ENCODE measurements around the gene CHST3. TPM values are rescaled to one million over a fixed set of nuclear protein-coding genes. Genes with fewer than 3 reads are reported as not detected.

CHST3 gene
- polyA plus RNA-seq, 1 donor from 2014 or later: 4.1 TPM

DNA sequence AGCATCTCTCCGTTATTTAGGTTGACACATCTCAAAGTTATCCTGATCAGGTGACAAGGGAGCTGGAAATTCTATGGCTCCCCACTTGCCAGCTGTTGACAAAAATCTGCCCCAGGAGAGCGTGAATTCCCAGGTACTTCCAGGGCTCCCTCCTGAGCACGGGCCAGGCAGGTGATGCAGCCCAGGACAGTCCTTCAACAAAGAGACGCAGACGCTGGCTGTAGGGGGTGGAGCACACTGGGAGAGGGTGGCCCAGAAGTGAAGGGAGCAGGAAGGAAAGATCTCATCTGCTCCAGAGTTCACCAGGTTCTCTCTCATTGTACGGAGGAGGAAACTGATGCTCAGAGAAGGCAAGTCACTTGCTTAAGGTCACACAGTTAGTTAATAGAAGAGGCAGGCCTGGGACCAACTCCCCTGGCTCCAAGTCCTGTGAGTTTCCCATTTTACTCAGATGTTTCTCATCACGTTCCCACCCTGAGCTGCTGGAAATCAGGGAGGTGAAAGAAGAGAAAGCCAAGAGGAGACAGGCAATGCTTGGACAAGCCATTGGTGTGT lies 41.0 kb upstream of the CHST3 start:
- Histone ChIP-seq H4K20me1 (ENCODE audit: insufficient read depth) (no peaks in the 10 kb centered on the region), H3K9ac (ENCODE audit: low read length) (no peak overlapping the region), H3F3A (ENCODE audit: insufficient read depth, low read length, poor library complexity, severe bottlenecking) (no peaks in the 10 kb centered on the region), H2AFZ (ENCODE audit: low read depth, low read length) (no peak overlapping the region), H3K9me2 (ENCODE audit: insufficient read depth, low read length) (no peaks in the 10 kb centered on the region), H3K36me3 (ENCODE audit: insufficient read depth, low read length) (no peaks in the 10 kb centered on the region), H3K4me2 (ENCODE audit: low read length) (no peak overlapping the region), H3K27ac (ENCODE audit: low read length) (no peak overlapping the region), H3K4me3 (ENCODE audit: low read length) (no peak overlapping the region), H3K9me3 (ENCODE audit: low read length) (no peaks in the 10 kb centered on the region), H3K79me2 (replicated peaks; ENCODE audit: insufficient read depth, low read length) (no peaks in the 10 kb centered on the region), H3K27me3 (ENCODE audit: insufficient read depth, low read depth, low read length) (no peaks in the 10 kb centered on the region)
- TF ChIP-seq MXI1 (conservative IDR thresholded peaks at IDR 0.05; ENCODE audit: poor library complexity, severe bottlenecking) (no peak), POLR2AphosphoS5 (IDR thresholded peaks at IDR 0.05) (no peak), SMC3 (conservative IDR thresholded peaks at IDR 0.05; ENCODE audit: poor library complexity) (no peak), EP300 (conservative IDR thresholded peaks at IDR 0.05; ENCODE audit: poor library complexity, severe bottlenecking) (no peak), CTCF (IDR thresholded peaks at IDR 0.05; ENCODE audit: poor library complexity, severe bottlenecking) (no peak), RAD21 (conservative IDR thresholded peaks at IDR 0.05) (no peak), TAF1 (IDR thresholded peaks at IDR 0.05; ENCODE audit: low read depth) (no peak)
- TF ChIP-seq, protein P1, sequence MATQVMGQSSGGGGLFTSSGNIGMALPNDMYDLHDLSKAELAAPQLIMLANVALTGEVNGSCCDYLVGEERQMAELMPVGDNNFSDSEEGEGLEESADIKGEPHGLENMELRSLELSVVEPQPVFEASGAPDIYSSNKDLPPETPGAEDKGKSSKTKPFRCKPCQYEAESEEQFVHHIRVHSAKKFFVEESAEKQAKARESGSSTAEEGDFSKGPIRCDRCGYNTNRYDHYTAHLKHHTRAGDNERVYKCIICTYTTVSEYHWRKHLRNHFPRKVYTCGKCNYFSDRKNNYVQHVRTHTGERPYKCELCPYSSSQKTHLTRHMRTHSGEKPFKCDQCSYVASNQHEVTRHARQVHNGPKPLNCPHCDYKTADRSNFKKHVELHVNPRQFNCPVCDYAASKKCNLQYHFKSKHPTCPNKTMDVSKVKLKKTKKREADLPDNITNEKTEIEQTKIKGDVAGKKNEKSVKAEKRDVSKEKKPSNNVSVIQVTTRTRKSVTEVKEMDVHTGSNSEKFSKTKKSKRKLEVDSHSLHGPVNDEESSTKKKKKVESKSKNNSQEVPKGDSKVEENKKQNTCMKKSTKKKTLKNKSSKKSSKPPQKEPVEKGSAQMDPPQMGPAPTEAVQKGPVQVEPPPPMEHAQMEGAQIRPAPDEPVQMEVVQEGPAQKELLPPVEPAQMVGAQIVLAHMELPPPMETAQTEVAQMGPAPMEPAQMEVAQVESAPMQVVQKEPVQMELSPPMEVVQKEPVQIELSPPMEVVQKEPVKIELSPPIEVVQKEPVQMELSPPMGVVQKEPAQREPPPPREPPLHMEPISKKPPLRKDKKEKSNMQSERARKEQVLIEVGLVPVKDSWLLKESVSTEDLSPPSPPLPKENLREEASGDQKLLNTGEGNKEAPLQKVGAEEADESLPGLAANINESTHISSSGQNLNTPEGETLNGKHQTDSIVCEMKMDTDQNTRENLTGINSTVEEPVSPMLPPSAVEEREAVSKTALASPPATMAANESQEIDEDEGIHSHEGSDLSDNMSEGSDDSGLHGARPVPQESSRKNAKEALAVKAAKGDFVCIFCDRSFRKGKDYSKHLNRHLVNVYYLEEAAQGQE (IDR thresholded peaks at IDR 0.05; ENCODE audit: borderline replicate concordance): no peak

GRCh38 chr10:71924771-71925170 lies 39.4 kb upstream of the CHST3 start:
- Histone ChIP-seq H3K27ac (ENCODE audit: low read length) (no peak overlapping the region), H3K36me3 (ENCODE audit: insufficient read depth, low read length) (no peaks in the 10 kb centered on the region), H3K9me3 (ENCODE audit: low read length) (no peaks in the 10 kb centered on the region), H3K4me2 (ENCODE audit: low read length) (no peak overlapping the region), H3K9ac (ENCODE audit: low read length) (no peak overlapping the region), H4K20me1 (ENCODE audit: insufficient read depth) (no peaks in the 10 kb centered on the region), H3K4me3 (ENCODE audit: low read length) (no peak overlapping the region), H3K79me2 (replicated peaks; ENCODE audit: insufficient read depth, low read length) (no peaks in the 10 kb centered on the region), H3F3A (ENCODE audit: insufficient read depth, low read length, poor library complexity, severe bottlenecking) (no peaks in the 10 kb centered on the region), H3K9me2 (ENCODE audit: insufficient read depth, low read length) (no peaks in the 10 kb centered on the region), H2AFZ (ENCODE audit: low read depth, low read length) (no peak overlapping the region), H3K27me3 (ENCODE audit: insufficient read depth, low read depth, low read length) (no peaks in the 10 kb centered on the region)
- TF ChIP-seq EZH2 (IDR thresholded peaks at IDR 0.05; ENCODE audit: borderline replicate concordance, insufficient read depth, low read length, poor library complexity, severe bottlenecking): no peak
- no peak for TF ChIP-seq POLR2AphosphoS5 (IDR thresholded peaks at IDR 0.05)
- no peak for TF ChIP-seq MXI1 (conservative IDR thresholded peaks at IDR 0.05; ENCODE audit: poor library complexity, severe bottlenecking)
- TF ChIP-seq SMC3 (conservative IDR thresholded peaks at IDR 0.05; ENCODE audit: poor library complexity): no peak
- TF ChIP-seq, protein P1 (IDR thresholded peaks at IDR 0.05; ENCODE audit: borderline replicate concordance): no peak
- TF ChIP-seq RAD21 (conservative IDR thresholded peaks at IDR 0.05): no peak
- no peak for TF ChIP-seq CTCF (IDR thresholded peaks at IDR 0.05; ENCODE audit: poor library complexity, severe bottlenecking)
- no peak for TF ChIP-seq EP300 (conservative IDR thresholded peaks at IDR 0.05; ENCODE audit: poor library complexity, severe bottlenecking)
- no peak for TF ChIP-seq TAF1 (IDR thresholded peaks at IDR 0.05; ENCODE audit: low read depth)
